ENCODE results near the gene WNT9A. TPM values are rescaled to one million over a fixed set of nuclear protein-coding genes. Genes with fewer than 3 reads are reported as not detected.

Gene WNT9A
- total and polyA plus RNA-seq, 2 experiments from 2014 or later = 1.5 to 2.8 TPM

DNA sequence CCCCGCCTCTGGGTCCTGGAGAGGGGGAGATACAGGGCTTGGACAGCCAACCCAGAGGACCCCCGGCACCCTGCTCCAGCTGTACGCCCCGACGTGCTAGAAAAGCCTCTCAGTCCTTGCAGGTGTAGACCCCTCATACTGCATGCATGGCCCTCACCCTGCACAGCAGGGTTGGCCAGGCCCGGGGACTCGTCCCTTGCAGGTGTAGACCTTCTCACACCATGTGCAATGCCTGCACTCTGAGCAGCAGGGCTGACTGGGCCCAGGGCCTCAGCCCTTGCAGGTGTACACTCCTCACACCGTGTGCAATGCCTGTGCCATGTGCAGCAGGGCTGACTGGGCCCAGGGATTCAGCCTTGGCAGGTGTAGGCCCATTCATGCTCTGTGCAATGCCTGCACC, 26.8 kb downstream of the WNT9A start:
- no peak overlapping the region for H3K4me2 ChIP-seq
- H3K4me3 ChIP-seq = no peak overlapping the region
- TF ChIP-seq EZH2phosphoT487 (IDR thresholded peaks at IDR 0.05; ENCODE audit: low read depth, severe bottlenecking, unreplicated experiment) (no peak), EZH2 (IDR thresholded peaks at IDR 0.05; ENCODE audit: borderline replicate concordance) (no peak)
- TF ChIP-seq, protein P1, sequence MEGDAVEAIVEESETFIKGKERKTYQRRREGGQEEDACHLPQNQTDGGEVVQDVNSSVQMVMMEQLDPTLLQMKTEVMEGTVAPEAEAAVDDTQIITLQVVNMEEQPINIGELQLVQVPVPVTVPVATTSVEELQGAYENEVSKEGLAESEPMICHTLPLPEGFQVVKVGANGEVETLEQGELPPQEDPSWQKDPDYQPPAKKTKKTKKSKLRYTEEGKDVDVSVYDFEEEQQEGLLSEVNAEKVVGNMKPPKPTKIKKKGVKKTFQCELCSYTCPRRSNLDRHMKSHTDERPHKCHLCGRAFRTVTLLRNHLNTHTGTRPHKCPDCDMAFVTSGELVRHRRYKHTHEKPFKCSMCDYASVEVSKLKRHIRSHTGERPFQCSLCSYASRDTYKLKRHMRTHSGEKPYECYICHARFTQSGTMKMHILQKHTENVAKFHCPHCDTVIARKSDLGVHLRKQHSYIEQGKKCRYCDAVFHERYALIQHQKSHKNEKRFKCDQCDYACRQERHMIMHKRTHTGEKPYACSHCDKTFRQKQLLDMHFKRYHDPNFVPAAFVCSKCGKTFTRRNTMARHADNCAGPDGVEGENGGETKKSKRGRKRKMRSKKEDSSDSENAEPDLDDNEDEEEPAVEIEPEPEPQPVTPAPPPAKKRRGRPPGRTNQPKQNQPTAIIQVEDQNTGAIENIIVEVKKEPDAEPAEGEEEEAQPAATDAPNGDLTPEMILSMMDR (IDR thresholded peaks at IDR 0.05; ENCODE audit: poor library complexity) = no peak
- no peak overlapping the region for H3K27ac ChIP-seq
- no peaks in the 10 kb centered on the region for H4K20me1 ChIP-seq (ENCODE audit: insufficient read depth, poor library complexity, severe bottlenecking)
- no peaks in the 10 kb centered on the region for H3K79me2 ChIP-seq
- H3K9me2 ChIP-seq (replicated peaks; ENCODE audit: insufficient read depth) = no peaks in the 10 kb centered on the region
- H3K9me3 ChIP-seq (ENCODE audit: low read depth) = no peaks in the 10 kb centered on the region
- 100% methylated on average over 8 of the region's 8 CpGs for WGBS (ENCODE audit: low lambda C conversion rate, missing lambda C conversion rate)
- H3K4me1 ChIP-seq (ENCODE audit: insufficient read depth) = no peaks in the 10 kb centered on the region
- no peaks in the 10 kb centered on the region for H3K36me3 ChIP-seq (replicated peaks; ENCODE audit: insufficient read depth, low read depth)
- no peak overlapping the region for H2AFZ ChIP-seq
- no peak for DNase-seq (ENCODE audit: low spot score)
- no peaks in the 10 kb centered on the region for H3K27me3 ChIP-seq

DNA sequence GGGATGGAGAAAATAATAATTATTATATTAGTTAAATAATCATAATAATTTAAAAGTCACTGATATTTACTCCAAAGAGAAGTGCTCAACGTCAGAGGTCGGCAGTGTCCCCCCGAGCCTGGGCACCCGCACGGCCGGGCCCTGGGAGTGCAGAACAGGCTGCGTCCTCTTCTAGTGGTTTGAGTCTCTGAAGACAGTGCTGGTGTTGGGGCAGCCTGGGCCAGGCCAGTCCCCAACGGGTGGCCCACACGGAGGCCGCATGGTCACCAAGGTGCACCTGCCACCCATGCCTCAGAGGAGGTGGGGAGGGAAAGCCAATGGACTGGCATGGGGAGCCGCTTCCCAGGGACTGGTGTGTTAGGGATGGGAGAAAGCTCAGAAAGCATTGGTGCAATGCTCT, 27.3 kb downstream of the WNT9A start:
- H3K27me3 ChIP-seq = no peaks in the 10 kb centered on the region
- 93% methylated on average over 11 of the region's 11 CpGs for WGBS (ENCODE audit: low lambda C conversion rate, missing lambda C conversion rate)
- H3K36me3 ChIP-seq (replicated peaks; ENCODE audit: insufficient read depth, low read depth) = no peaks in the 10 kb centered on the region
- no peaks in the 10 kb centered on the region for H3K79me2 ChIP-seq
- no peak overlapping the region for H3K27ac ChIP-seq
- H3K4me2 ChIP-seq = no peak overlapping the region
- H2AFZ ChIP-seq = no peak overlapping the region
- H3K4me1 ChIP-seq (ENCODE audit: insufficient read depth) = no peaks in the 10 kb centered on the region
- TF ChIP-seq EZH2 (IDR thresholded peaks at IDR 0.05; ENCODE audit: borderline replicate concordance) (no peak), EZH2phosphoT487 (IDR thresholded peaks at IDR 0.05; ENCODE audit: low read depth, severe bottlenecking, unreplicated experiment) (no peak)
- TF ChIP-seq, protein P1 (IDR thresholded peaks at IDR 0.05; ENCODE audit: poor library complexity) = no peak
- no peaks in the 10 kb centered on the region for H3K9me3 ChIP-seq (ENCODE audit: low read depth)
- no peak for DNase-seq (ENCODE audit: low spot score)
- no peaks in the 10 kb centered on the region for H3K9me2 ChIP-seq (replicated peaks; ENCODE audit: insufficient read depth)
- no peak overlapping the region for H3K4me3 ChIP-seq
- no peaks in the 10 kb centered on the region for H4K20me1 ChIP-seq (ENCODE audit: insufficient read depth, poor library complexity, severe bottlenecking)

DNA sequence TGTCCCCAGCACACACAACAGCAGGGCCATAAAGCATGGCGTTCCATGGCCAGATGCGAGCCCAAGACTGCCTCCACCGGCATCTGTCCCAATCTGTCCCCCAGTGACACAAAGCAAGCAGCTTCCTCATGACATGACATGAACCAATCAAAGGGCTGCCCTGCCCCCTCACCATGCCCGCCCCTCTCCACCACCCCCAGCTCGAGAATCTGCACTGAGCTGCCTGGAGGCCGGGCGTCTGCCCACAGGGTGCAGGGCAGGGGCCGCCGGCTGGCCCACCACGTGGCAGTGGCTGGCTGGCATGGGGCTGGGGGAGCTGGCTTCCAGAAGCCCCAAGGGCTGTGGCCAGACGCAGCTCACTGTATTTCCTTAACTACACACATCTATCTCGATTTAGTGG, 27.8 kb downstream of the WNT9A start:
- Histone ChIP-seq H3K4me3 (no peak overlapping the region), H3K9me2 (replicated peaks; ENCODE audit: insufficient read depth) (no peaks in the 10 kb centered on the region), H3K4me2 (no peak overlapping the region), H3K27ac (no peak overlapping the region), H3K4me1 (ENCODE audit: insufficient read depth) (no peaks in the 10 kb centered on the region), H4K20me1 (ENCODE audit: insufficient read depth, poor library complexity, severe bottlenecking) (no peaks in the 10 kb centered on the region), H3K36me3 (replicated peaks; ENCODE audit: insufficient read depth, low read depth) (no peaks in the 10 kb centered on the region), H3K9me3 (ENCODE audit: low read depth) (no peaks in the 10 kb centered on the region), H3K79me2 (no peaks in the 10 kb centered on the region), H3K27me3 (no peaks in the 10 kb centered on the region), H2AFZ (no peak overlapping the region)
- DNase-seq (ENCODE audit: low spot score) = no peak
- 42% methylated on average over 10 of the region's 12 CpGs for WGBS (ENCODE audit: low lambda C conversion rate, missing lambda C conversion rate)
- TF ChIP-seq, protein P1 (IDR thresholded peaks at IDR 0.05; ENCODE audit: poor library complexity) = no peak
- no peak for TF ChIP-seq EZH2 (IDR thresholded peaks at IDR 0.05; ENCODE audit: borderline replicate concordance)
- TF ChIP-seq EZH2phosphoT487 (IDR thresholded peaks at IDR 0.05; ENCODE audit: low read depth, severe bottlenecking, unreplicated experiment) = no peak

DNA sequence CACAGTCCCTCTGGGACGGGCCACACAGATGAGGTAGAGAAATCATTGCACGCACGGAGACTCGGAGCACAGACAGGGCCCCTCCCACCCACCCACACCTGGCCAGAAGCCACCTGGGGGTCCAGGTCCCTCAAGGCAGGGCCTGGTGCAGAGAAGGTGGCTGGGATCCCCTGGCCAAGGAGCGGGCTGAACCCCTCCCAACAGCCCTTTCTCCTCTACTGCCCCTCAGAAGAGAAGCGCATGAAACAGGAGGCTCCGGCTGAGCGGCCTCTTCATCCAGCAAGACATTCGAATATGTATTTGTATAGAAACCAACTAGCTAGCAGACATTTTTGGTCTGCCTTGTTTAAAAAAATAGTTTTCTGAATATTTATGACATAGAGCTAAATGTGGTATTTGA, 29.0 kb downstream of the WNT9A start:
- Histone ChIP-seq H3K9me2 (replicated peaks; ENCODE audit: insufficient read depth) (no peaks in the 10 kb centered on the region), H3K27ac (no peak overlapping the region), H3K4me3 (no peak overlapping the region), H3K27me3 (no peaks in the 10 kb centered on the region), H3K4me2 (no peak overlapping the region), H2AFZ (no peak overlapping the region), H3K4me1 (ENCODE audit: insufficient read depth) (peaks cover 4% of the 10 kb centered on the region), H3K9me3 (ENCODE audit: low read depth) (no peaks in the 10 kb centered on the region), H3K79me2 (no peaks in the 10 kb centered on the region), H3K36me3 (replicated peaks; ENCODE audit: insufficient read depth, low read depth) (no peaks in the 10 kb centered on the region), H4K20me1 (ENCODE audit: insufficient read depth, poor library complexity, severe bottlenecking) (no peaks in the 10 kb centered on the region)
- DNase-seq (ENCODE audit: low spot score) = no peak
- 92% methylated on average over 9 of the region's 9 CpGs for WGBS (ENCODE audit: low lambda C conversion rate, missing lambda C conversion rate)
- no peak for TF ChIP-seq EZH2 (IDR thresholded peaks at IDR 0.05; ENCODE audit: borderline replicate concordance)
- TF ChIP-seq EZH2phosphoT487 (IDR thresholded peaks at IDR 0.05; ENCODE audit: low read depth, severe bottlenecking, unreplicated experiment) = no peak
- TF ChIP-seq, protein P1 (IDR thresholded peaks at IDR 0.05; ENCODE audit: poor library complexity) = no peak
